Islet of Langerhans (tissue), 1 donor: ENCODE data around the gene TBCC.

Experiments used
- FAIRE-seq: peaks from one replicate; lab custom pipeline; 2011; peaks lifted over from hg19 to GRCh38; lab: Jason Lieb, UNC

TBCC gene

GRCh38 chr6:42696526-42697267, 49.2 kb downstream of the TBCC start:
- FAIRE-seq = no peak

GRCh38 chr6:42694586-42694985, 51.3 kb downstream of the TBCC start:
- FAIRE-seq = no peak
